GM19351 (cell line): ENCODE results near the gene KRT3.

Source experiments
- ATAC-seq: cut with Tn5 transposase; IDR thresholded peaks from one replicate; pipeline ENCODE4 v1.9.1; 2021; ENCODE audit warnings: mild to moderate bottlenecking, moderate library complexity; ENCODE audit not compliant: unreplicated experiment

KRT3 gene

DNA sequence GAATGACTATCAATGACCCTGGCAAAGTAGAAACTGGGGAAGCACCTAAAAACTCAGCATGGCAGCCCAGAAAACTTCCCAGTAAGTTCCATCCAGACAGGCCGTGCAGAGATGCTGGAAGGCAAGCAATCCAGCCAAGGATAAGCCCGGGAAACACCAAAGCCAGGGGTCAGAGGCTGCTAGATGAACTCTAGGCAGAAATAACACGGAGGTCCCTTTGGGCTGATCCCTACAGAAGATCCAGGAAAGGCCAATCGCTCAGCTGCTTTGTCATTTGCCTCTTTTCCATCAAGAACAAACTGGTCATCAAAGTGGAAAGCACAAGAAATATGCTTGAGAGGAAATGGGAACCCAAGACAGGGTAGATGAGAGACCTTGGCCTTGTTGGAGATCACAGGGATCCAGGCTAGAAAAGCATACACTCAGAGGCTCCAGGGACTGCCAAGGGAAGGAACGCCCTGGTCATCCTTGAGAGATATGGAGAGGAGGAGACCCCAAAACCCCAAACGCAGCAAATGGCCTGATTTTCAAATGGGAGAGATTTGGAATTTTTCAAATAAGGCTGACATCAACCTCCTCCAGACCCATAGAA, 31.7 kb upstream of the KRT3 start:
- no peak for ATAC-seq

DNA sequence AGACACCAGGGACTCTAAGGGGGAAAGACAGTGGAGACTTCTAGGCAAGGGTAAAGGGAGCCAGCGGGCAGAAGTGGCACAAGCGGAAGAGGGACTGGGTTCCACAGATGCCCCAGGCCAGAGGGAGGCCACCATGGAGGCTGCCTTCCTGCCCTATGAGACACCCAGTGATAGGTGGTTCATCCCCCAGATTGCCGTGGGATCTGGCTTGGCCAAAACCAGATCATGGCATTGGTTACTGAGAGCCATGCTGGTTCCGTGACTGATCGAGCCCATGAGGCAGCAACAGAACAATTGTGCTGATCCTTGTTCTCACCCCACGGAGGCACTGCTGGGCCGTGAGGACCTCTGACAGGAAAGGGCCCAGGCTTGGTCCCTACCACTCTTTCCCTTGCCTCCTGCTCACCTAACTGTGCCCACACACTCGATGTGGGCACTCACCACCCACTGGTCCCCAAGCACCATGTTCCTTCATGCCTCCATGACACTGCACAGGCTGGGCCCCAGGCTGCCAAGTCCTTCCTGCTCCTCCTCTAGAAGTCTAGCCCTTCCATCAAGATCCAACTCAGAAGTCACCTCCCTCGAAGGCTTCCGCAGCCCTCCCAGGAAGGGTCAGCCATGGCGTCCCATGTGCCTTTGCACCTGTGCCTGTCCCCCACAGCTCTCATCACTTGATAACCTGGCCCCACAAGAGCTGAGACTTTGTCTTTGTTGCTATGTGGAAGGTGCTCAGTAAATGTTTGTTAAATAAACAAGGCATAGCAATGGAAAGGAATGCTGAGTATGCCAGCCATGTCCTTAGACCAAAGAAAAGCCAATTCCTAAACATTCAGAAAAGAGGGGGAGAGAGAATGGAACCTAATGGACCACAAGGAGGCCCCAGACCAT, 30.9 kb upstream of the KRT3 start:
- ATAC-seq, result no peak

GRCh38 chr12:52825961-52826360, 30.0 kb upstream of the KRT3 start:
- no peak for ATAC-seq

- ATAC-seq, result no peak
These were observed 29.0 kb upstream of the KRT3 start for GRCh38 chr12:52824741-52825410.

DNA sequence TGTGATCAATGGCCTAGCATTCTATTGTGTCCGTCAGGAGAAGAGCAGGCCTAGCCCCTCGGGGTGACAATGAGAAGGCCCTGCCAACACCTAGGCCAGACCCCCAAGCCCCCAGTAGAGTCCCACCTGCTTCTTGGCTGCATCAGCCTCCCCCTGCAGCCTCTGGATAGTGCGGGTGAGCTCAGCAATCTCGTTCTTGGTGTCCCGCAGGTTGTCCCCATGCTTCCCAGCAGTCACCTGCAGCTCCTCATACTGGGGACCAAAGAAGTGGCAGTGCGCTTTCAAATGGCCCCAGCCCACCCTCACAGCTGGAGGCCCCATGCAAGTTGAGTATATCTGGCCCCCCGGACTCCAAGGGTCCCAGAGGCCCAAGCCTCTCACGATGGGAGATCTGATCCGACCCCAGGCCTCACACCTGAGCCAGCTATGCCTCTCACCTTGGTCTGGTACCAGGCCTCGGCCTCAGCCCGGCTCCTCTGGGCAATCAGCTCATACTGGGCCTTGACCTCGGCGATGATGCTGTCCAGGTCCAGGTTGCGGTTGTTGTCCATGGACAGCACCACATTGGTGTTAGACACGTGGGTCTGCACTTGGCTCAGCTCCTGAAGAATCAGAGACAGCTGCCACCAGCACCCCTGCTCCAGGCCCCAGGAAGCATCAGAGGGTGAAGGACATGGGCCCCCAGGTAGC, 28.0 kb upstream of the KRT3 start:
- no peak for ATAC-seq

DNA sequence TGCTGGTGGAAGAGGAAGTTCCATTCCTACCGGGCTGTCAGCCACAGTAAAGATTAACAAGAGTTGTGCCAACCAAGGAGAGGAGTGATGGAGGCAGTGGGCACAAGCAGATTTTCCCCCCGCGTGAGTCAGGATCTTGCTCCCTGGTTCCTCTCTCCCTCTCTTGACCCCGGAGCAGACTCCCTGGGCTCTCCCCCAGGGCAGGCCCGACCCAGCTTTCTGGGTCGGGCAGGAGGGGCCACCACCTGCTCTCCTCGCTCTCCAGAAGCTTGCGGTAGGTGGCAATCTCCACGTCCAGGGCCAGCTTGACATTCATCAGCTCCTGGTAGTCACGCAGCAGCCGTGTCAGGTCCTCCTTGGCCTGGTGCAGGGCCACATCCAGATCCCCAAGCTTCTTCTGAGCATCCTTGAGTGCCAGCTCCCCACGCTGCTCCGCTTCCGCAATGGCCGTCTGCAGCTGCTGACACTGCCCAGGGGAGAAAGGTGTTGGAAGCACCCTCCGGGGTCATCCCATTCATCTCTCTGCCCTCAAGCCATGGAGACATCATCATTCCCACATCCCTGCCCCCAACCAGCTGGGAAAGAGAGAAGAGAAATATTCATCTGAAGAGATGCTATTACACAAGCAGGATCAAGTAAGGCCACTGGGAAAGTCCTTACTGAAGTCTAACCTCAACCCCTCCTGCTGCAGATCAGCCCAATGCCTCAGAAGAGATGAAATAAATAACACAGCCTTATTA, 27.0 kb upstream of the KRT3 start:
- ATAC-seq, result no peak

- no peak for ATAC-seq
These were observed 26.1 kb upstream of the KRT3 start for GRCh38 chr12:52821826-52822660.

- no peak for ATAC-seq
These were observed 25.3 kb upstream of the KRT3 start for GRCh38 chr12:52821071-52821730.

DNA sequence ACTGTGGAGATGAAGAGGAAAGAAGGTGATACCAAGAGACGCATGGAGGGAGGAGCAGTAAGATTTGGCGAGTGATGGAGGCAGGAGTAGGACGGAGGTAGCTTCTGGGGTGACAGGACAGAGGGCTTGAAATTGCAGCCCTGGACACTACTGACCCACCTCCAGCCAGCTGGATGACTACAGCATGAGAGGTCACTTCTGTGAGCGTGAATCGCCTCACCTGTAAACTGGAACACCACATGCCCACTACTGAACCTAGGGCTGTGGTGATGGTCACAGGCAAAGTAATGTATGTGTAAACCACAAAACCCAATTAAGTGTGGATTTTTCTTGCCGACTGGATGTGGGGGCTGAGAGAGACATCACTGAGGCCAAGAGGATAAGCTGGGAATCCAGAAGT, 24.6 kb upstream of the KRT3 start:
- no peak for ATAC-seq

DNA sequence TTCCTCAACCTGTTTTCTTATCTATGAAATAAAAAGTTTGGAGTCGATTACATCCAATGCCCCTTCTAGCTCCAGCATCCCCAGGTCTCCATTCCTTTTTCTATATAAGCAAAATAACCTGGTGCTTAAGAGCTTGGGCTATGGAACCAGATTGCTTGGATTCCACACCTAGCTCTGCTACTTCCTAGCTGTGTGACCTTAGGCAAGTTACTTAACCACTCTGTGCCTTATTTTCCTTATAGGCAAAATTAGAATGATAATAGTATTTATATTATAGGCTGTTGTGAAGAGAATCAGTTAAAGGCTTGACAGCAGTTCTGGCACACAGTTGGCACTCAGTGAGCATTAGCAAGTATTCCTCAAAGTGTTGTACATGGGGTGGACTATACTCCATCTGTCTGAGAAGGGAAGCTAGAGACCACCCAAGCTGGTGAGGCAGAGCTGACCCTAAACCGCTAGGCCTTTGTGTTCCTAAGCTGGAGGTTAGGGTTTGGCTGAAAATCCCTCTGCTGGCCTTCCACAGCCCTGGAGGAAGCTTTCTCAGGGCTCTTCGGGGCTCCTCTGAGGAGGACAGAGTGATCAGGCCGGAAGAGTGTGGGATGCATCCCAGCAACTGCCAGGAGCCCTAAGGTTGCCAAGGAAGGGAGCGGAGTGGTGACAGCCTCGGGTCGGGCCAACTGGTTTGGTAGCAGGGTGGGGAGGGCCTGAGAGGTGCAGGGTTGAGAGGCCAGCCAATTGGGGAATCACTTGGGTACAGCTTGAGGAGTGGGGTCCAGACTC, 24.0 kb upstream of the KRT3 start:
- ATAC-seq, result no peak

DNA sequence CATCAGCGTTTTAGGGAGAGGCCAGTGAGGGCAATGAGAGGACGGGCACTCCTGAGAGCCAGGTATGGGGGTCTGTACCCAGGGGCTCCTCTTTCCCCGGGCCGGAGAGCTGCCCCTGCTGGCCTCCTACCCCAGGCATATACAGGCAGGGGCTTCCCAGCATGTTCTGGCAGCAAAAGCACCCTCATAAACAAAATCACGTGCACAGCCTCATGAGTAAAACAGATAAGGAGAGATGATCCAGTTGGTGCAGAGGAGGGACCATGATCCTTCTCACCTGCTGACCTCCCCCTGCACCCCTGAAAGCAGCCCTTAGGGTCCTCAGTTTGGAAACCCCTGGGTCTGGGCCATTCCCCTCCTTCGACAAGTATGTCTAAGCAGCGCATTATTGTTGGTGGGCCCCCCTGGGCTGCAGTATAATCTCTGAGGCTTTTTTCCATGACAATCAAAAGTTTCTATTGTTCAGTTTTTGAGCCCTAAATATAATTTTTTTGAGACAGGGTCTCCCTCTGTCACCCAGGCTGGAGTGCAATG, 23.0 kb upstream of the KRT3 start:
- no peak for ATAC-seq

- ATAC-seq, result no peak
These were observed 22.5 kb upstream of the KRT3 start for GRCh38 chr12:52818388-52818787.

- ATAC-seq, result no peak
These were observed 21.9 kb upstream of the KRT3 start for GRCh38 chr12:52817699-52818238.

DNA sequence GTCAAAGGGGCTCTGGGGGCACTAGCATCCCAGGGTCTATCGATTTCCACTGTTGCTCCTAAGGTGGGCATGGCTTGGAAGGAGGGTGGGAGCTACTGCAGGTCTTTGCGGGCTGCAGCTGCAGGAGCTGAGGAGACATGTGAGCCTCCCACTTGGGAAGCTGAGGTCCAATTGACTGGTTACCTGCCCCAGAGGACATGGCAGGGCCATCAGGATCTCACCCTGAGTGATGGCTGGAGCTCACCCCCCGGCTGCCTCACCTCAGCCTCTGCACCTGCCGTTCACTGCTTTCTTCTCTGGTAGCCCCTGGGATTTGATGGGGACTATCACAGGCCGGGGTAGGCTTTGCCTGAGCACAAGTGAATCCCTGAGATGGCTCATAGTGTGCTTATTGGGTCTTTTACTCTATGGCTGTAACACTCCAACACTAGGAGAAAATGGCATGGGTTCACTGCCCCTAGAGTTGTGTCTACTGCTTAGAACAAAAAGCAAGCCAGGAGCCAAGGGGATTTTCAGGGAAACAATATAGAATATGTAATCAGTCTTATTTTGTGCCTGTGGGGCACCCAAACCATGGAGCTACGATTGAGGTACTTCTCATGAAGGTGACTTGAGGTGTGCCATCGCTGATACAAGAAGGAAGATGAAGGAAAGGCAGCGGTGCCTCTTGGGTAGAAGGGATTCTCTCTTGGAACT, 21.2 kb upstream of the KRT3 start:
- ATAC-seq, result no peak

- ATAC-seq, result no peak
These were observed 20.0 kb upstream of the KRT3 start for GRCh38 chr12:52815676-52816588.

- ATAC-seq, result no peak
These were observed 19.2 kb upstream of the KRT3 start for GRCh38 chr12:52815161-52815560.
